ENCODE results near the gene GRIN2B.

Gene GRIN2B
- 0 reads per million in 2 donors for total RNA-seq

GRCh38 chr12:13981296-13981962 lies at the start of gene GRIN2B:
Gene GRIN2B, minus strand, starts transcription at chr12:13981602. Its CDS starts 115,394 bp downstream, at chr12:13866208.
- no peak for DNase-seq

GRCh38 chr12:14026537-14026936 lies 45.1 kb upstream of the GRIN2B start:
- DNase-seq: no peak

- DNase-seq: no peak
Observed at GRCh38 chr12:14024591-14024990, 43.2 kb upstream of the GRIN2B start.

DNA sequence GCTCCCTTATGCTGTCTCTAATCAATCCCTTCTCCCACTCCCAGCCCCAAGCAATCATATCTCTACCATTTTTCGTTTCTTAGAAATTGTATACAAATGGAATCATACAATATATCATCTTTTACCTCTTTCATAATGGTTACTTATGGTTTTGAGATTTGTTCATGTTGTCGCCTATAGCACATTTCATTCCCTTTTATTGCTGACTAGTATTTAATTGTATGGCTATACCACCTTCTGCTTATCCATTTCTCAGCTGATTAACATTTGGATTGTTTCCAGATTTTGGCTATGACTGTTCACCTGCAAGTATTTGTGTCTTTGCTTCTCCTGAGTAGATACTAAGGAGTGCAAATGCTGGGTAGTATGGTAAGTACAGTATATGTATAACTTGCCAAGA lies 36.7 kb upstream of the GRIN2B start:
- DNase-seq: no peak

DNA sequence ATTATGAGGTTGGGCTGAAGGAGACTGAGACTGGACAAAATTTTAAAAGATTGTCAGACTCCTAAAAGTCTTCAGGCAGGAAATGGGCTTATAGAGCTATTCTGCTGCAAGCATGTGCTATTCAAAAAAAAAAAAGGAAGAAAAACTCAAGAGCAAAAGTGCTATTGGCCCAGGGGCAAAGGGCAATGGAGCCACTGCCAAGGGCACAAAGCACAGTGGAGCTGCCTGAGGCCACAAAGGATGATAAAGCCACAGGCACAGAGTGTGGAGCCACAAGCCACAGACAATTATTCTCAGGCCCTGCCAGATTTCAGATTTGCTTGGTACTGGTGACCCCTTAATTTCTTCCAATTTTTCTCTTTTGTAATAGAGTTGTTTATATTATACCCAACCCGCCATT lies 29.6 kb upstream of the GRIN2B start:
- no peak for DNase-seq

GRCh38 chr12:14007639-14008038 lies 26.2 kb upstream of the GRIN2B start:
- no peak for DNase-seq

DNA sequence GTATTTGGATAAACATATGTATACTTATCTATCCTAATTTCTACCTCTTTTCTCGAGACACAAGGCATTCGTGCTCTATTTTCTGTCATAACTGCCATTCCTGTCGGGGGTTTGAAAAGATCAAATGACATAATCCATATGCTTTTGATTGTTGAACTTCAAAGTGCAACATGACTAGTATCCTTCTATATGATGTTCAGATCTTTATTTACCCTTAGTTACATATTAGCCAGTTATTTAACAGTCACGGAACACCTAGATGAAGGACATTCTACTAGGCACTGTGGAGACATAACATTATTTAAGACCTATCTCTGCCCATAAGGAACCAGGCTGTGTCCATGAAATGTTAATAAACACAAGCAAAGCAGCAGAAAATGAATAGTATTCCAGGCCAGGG lies 11.2 kb upstream of the GRIN2B start:
- no peak for DNase-seq

DNA sequence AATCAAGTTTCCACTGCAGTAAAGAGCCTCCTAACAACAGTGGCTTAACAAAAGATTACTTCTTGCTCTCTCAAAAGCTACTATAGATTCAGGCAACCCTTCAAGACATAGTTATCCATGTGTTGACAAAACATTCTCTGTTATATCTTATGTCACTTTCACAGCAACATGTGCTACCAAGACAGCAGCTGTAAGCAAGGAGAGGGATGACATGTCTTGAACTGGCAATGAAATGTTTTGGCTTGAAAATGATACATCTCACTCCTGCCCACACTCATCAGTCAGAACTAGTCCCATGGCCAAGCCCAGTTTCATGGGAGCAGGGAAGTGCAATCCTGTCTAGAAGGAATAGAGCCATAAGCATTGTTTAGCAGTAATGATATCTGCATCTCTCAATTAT lies 10.7 kb upstream of the GRIN2B start:
- no peak for DNase-seq

DNA sequence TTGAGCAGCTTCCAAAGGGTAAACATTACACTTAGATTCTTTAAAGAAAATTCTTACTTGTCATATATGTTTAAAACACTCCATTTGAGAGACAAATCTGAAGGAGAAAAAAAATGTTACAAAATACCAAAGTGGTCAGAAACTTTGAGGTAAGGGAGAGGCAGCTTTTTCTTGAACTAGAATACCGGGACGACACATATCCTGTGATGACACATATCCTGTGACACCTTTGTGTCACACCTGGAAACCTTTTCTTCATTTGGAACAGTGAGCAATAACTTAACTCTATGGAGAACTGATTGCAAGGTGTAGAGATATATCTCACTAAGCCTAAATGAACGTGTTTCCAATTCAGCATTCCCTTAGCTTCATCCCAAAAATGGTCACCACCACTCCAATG lies 4.6 kb upstream of the GRIN2B start:
- DNase-seq: no peak

GRCh38 chr12:13981990-13982389 lies 588 bp upstream of the GRIN2B start:
- DNase-seq: no peak

DNA sequence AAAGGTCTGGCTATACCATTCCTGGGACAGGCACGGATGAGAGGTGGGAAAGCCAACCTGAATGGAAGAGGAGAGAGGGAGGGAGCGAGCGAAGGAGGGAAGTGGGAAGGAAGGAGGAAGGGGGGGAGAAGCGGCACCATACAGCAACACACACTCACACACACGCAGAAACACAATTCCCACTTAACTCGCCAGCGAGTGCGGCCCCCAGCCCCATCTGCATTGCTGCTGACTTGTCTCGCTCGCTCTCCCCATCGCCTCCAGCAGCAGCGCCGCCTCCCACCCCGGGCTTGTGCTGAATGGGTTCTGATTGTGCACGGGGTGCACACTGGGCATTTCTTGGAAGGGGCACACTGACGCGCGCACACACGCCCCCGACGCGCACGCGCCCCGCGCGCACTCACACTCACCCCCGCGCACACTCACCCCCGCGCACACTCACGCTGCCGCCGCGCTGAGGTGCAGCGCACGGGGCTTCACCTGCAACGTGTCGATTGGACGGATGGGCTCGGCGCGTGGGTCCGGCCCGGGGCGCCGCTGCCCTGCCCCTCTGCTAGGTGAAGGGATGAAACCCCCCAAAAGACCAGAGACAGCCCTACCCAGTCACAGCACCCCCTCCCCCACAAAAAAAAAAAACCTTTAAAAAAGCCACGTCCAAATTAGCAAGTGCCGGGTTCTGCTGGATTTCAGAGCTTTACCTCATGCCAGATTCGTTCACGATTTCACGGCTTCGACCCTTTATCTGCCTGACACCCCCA lies 685 bp downstream of the GRIN2B start:
- no peak for DNase-seq

- no peak for DNase-seq
Observed at GRCh38 chr12:13979772-13980378, 1.5 kb downstream of the GRIN2B start.

DNA sequence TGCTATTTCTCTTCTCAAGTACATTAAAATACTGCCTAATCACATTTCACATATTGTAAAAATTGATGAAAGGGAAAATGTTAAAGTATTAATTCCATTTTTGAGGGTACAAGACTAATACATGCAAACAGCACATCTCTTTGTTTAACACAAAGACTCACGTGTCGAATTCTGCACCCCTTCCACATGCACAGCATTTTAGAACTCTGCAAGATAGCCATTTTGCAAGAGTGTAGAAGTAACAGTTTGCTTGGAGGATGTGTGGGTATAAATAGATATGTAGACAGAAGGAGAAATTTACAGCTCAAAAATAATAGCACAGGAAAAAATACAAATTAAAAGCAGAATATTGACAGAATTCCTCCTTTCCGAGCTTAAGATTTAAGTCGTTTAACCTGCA lies 2.5 kb downstream of the GRIN2B start:
- DNase-seq: no peak

DNA sequence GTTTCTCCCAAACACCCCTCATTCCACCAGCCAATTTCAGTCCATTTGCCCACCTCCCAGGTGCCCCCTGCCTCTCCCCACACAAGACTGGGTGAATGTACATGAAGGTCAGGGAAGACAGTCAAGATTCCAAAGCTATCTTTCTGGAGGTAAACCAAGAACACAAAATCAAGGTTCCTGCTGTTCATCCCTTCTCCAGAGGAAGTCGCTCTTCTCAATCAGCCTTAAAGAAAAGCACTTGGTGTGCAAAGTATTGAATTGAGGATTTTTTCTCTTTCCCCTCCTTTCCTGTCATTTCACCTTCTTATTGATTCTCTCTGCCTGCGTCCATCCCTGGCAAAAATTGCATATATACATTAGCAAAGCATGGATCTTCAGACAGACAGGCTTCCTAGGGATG lies 4.5 kb downstream of the GRIN2B start:
- no peak for DNase-seq

- no peak for DNase-seq
Observed at GRCh38 chr12:13976028-13976584, 5.3 kb downstream of the GRIN2B start.

DNA sequence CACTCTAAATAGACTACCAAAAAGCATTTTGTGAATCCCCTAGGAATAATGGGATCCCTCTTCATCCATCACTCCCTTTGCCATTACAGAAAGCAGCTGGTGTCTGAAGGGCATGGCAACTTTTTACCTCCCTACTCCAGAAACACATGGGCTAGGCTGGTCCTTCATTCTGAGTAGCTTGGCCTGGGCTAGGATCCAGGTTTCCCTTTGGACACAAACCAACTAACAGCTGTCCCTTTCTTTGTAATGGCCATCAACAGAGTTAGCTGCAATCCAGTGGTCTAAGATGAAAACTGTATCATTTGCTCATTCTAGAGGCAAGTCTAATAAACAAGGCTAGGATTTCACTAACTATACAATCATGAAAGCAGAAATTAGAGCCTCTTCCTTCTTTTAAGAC lies 7.4 kb downstream of the GRIN2B start:
- no peak for DNase-seq

- no peak for DNase-seq
Observed at GRCh38 chr12:13970803-13971202, 10.6 kb downstream of the GRIN2B start.

- DNase-seq: no peak
Observed at GRCh38 chr12:13968281-13968680, 13.1 kb downstream of the GRIN2B start.

DNA sequence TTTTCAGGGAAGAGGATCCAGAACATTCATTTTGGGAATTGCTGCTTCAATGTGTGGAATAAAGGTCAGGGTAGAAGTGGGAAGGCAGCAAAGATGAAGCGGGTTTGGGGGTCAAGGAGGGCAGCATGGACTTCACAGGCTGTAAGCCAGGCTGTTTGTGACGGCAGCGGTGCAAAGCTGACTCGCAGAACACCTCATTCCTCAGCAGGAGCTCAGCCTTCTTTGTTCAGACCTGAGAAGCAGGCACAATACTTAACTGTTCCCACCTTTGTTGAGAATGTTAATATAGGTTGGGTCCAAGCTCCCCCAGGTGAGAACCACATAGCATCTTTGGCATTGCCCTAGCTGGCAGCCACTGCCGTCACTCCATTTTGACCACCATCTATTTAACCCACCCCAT lies 16.7 kb downstream of the GRIN2B start:
- DNase-seq: no peak

GRCh38 chr12:13962699-13963098 lies 18.7 kb downstream of the GRIN2B start:
- no peak for DNase-seq

DNA sequence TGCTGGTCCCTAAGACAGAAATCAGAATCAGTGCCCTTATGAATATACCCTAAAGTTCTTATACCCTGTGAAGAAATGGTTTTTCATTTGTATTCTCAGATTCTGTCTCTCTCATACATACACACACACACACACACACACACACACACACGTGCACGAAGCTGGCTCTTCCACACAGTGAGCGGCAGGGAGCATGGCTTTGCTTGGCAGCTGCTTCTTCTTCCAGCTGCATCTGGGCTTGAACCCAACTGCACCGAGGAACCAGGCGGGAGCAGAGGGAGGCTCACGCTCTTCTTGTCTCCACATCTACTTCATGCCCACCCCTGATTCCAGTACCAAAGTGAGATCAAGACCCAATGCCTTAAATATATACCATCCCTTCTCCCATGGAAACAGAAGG lies 19.4 kb downstream of the GRIN2B start:
- no peak for DNase-seq

GRCh38 chr12:13959131-13959723 lies 22.2 kb downstream of the GRIN2B start:
- DNase-seq: no peak

- no peak for DNase-seq
Observed at GRCh38 chr12:13957576-13957975, 23.8 kb downstream of the GRIN2B start.

All from T-helper 9 cell (primary cell).